Activated T-cell treated with anti-CD3 and anti-CD28 coated beads, Interleukin-2, amount 50 U/mL, for 48 hours (primary cell): Measurements from ENCODE around the gene HSPBP1.
A peak's percentile ranks its signal among the peaks of the same experiment; 100 is the strongest.

Experiments used
- DNase-seq, 2 experiments: peaks; one replicate each; pipeline ENCODE4 v3.0.0-alpha.2; 2020

Gene HSPBP1

DNA sequence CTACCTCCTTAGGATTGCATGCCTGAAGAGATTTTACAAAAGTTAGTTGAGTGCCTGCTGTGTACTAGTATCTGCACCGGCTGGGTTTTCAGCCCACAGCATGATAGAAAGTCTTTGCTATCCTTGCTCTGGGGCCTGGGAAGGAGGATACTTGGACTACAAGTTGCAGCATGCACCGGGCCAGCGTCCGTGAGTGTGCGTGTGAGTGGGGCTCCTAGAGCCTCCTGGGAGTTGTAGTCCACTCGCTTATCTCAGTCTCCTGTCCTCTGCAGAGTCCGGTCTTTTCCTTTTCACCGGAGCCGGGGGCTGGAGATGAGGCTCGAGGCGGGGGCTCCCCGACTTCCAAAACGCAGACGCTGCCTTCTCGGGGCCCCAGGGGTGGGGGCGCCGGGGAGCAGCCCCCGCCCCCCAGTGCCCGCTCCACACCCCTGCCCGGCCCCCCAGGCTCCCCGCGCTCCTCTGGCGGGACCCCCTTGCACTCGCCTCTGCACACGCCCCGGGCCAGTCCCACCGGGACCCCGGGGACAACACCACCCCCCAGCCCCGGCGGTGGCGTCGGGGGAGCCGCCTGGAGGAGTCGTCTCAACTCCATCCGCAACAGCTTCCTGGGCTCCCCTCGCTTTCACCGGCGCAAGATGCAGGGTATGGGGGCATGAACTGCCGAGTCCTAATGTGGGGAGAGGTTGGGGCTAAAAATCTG lies 24.5 kb upstream of the HSPBP1 start:
- DNase-seq: peak; percentile 46 to 58

DNA sequence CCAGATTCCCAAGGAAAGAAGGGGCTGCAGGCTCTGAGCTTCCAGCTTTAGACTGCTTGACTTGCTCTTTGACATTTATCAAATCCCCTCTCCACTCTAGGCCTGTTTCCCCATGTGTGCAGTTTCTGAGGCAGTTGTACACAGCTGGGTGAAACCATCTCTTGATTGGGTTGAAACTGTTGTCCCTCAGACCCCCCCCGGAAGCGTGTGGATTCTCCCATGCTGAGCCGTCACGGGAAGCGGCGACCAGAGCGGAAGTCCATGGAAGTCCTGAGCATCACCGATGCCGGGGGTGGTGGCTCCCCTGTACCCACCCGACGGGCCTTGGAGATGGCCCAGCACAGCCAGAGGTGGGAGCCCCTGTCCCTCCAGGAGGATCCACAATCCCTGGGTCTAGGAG lies 23.6 kb upstream of the HSPBP1 start:
- DNase-seq: no peak

DNA sequence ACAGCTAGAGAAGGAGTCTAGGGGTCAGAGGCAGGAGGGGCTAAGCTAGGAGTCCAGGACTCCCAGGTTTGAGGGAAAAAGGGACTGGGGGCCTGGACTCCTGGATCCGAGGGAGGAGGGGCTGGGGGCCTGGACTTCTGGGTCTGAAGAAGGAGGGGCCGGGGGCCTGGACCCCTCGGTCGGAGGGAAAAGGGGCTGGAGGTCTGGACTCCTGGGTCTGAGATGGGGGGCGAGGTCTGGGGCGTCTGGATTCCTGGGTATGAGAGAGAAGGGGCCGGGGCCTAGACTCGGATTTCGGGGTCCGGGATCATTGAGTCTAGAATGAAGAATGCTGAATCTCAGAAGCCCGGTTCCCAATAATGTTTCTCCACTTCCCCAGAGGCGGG lies 22.4 kb upstream of the HSPBP1 start:
- no peak for DNase-seq

DNA sequence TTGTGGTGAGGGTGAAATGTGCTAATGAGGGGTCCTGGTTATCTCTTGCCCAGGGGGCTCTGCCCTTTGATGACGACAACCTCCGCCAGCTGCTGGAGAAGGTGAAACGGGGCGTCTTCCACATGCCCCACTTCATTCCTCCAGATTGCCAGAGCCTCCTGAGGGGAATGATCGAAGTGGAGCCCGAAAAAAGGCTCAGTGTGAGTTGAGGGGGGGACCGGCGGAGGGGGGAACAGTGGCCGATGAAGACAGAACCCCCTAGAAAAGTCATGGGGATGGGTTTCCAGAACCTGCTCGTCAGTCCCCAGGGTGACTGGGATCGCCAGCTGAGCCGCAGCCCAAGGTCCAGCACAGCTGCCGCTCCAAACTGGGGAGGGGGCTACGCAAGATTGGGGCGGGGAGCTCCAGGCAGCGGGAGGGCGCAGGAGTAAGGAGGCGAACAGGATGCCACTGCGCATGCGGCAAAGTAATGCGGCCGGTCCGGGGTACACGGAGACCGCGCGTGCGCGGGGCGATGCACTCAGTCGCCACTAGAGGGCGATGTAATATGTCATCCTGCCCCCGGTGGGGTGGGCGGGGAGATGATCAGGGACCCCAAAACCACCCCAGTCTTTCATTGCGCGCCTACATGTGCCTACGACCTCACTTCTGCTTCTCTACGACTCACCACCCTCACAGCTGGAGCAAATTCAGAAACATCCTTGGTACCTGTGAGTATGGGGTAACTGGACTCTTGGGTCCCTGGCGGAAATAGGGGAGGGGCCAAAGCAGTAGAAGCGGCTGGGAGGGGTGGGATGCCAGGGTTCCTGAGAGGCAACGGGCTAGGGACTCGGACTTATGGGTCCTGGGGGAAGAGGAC lies 21.8 kb upstream of the HSPBP1 start:
- peak; percentile 98 to 99 for DNase-seq

DNA sequence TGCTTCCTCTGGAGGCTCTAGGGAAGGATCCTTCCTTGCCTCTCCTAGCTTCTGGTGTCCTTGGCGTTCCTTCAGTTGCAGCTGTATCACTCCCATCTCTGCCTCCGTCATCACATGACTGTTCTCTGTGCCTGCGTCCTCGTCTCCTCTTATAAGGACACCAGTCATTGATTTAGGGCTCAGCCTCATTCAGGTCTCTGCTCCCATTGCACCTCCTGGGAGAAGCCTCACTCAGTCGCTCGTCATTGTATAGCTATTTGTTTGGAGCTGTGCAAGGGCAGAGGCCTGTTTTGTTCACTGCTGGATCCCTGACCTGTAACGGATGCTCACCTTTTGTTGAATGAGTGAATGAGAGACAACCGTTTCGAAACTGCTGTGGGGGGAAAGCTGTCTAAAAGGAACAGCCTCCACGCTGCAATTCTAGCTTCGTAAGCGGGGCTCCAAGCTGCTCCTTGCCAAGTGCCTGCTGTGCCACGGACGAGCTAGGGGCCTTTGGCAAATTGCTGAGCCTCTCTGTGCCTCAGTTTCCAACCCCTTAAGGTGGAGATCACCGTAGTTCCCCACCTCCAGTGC lies 21.1 kb upstream of the HSPBP1 start:
- no peak for DNase-seq

DNA sequence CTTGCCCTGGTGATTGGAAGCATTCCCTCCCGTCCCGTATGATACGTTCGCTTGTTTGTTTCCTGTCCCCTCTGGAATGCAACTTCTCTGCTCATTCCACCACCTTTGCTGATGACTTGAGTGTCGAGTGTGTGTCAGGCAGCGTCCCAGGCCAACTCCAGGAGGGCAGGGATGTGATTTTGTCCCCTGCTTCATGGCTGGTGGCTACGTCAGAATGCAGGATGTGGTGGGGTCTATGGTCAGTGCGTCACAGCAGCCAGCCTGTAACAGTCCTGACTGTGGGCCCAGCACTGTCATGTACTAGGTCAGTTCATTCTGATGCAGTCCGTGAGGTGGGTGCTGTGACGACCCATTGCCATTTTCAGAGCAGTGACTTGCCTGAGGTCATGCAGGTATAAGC lies 20.1 kb upstream of the HSPBP1 start:
- DNase-seq: no peak

DNA sequence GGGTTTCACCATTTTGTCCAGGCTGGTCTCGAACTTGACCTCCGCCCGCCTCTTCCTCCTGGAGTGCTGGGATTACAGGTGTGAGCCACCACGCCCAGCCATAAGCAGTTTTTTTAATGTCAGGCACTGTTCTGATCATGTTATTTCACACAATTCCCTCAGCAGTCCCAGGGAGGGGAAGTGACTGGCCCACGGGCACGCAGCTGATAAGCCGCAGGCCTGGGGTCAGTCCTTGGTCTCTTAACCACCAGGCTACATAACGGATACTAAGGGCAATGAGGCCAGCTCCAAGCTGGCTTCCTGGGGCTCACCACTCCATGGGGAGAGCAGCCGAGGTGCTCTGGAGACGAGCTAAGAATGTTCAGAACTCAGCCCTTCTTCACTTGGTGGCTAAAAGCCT lies 17.4 kb upstream of the HSPBP1 start:
- DNase-seq: no peak

DNA sequence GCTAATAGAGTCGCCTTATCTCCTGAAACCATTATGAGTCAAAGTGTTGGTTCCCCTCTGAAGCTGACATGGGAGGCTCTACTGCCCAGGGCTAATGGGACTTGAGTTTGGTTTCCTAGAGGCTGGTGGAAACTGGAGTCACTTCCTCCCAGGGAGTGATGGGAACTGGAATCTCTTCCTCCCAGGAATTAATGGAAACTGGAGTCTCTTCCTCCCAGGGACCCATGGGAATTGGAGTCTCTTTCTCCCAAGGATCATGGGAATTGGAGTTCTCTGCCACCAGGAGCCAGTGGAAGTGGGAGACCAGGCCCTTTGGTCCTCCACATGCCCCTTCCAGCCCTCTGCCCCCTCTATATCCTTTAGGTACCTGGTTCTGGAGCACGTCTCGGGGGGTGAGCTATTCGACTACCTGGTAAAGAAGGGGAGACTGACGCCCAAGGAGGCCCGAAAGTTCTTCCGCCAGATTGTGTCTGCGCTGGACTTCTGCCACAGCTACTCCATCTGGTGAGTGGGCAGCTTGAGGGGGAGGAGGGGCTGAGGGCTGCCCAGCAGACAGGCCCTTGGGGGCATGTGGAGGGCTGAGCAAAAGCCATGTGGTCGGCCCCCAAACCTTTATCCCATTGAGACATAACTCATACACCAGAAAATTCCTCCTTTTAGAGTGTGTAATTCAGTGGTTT lies 9.3 kb upstream of the HSPBP1 start:
- DNase-seq: no peak

DNA sequence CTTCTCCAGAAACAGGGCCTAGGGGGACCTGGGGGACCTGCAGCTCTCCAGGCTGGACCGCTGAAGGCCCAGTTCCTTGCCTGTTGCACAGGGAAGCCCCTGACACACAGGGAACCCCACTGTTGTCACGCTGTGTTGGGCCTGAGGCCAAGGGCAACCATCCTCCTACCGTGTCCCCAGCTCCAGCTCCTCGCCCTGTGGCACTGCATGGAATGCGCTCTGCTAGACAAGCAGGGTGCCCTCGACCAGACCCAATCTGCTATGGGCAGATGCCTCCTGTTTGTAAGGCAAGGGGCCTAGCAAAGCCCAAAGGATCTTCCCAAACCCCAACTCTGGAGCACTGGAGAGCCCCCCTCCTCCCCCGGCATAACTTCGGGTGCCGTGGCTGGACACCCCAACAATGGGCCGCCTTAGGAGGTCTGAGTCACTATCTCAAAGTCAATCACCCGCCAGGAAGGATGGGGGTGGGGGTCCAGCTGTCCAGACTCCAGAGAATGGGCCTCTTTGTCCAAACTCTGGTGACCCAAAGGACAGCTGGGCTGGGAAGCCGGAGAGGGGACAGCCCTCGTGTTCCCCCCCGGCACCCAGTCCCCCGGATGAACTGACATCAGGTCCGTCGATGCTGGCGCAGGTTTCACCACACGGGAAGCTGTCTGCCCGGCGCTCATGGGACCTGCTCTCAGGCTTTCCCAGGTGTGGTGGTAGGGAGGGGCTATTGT lies 7.6 kb upstream of the HSPBP1 start:
- no peak for DNase-seq

DNA sequence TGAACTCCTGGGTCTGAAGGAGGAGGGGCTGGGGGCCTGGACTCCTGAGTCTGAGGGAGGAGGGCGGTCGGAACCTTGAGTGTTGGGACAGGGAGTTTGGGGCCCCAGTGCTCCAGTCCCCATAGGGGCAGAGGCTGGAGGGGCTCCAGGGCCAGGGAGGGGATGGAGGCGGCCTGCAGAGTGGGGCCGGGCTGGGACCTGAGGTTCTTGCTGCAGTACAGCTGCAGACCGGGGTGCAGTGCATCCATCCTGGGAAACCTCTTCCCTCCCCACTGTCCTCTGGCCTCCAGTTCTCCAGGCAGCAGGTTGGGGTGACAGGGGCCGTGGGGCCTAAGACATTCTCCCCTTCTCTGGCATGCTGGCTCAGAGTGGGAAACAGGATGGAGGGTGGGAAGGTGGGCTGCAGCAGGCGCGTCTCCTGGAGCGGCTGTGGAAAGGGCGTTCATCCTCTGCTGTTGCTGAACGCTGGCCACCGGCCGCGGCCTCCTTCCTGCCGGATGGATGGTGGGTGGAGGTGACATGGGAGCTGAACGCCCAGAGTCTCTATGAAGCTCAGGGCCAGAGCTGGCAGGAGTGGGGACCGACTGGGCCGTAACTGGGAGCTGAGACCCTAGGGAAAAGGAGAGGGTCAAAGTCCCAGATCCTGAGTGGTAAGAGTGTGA lies 5.5 kb upstream of the HSPBP1 start:
- DNase-seq: no peak

DNA sequence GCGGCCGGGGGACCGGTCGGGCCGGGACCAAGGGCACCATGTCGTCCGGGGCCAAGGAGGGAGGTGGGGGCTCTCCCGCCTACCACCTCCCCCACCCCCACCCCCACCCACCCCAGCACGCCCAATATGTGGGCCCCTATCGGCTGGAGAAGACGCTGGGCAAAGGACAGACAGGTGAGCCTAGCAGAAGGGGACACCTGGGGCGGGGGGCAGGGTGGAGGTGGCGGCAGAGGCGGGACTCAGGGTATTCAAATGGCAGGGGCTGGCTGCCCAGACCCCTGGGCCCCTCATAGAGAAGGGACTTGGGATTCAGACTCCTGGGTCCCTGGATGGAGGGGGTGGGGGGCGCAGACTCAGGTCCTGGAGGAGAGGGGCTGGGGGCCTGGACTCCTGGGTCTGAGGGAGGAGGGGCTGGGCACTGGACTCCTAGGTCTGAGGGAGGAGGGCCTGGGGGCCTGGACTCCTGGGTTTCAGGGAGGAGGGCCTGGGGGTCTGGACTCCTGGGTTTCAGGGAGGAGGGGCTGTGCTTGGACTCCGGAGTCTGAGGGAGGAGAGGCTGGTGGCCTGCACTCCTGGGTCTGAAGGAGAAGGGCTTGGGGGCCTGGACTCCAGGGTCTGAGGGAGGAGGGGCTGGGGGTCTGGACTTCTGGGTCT lies 4.6 kb upstream of the HSPBP1 start:
- no peak for DNase-seq

DNA sequence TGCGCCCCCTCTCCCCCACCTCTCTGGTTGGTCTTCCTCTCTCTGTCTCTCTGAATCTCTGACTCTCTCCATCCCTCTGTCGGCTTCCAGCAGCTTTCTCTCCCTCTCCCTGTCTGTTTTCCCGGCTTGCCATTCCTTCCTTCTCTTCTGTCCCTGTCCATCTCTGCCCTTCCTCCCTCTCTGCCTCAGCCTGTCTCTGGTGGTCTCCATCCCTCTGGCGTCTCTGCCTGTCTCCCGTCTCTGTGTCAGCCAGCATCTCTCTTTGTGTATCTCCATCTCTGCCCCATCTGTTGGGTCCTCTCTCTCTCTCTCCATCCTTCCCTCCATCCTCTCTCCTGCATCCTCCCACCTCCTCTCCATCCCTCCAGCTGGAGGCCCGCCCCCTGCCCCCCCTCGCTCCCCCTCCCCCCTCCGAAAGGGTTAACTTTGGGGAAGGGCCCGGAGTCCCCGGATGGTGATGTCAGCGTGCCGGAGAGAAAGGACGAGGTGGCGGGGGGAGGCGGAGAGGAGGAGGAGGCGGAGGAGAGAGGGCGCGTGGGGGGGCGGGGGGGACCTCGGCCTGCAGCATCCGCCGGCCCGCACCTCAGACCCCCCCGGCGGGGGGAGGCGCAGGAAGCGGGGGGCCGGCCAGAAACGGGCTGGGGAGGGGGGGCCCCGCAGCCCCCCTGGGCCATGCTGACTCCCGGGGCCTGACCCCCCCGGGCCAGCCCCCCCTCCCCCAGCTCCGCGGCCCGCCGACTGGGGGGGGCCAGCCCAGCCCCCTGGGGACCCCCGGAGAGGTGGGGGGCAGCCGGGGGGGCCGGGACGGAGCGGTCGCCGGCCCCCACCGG lies 3.9 kb upstream of the HSPBP1 start, which contains the start of gene BRSK1:
TSS of gene BRSK1 (plus strand) at position 450 of the 830 bp plus-strand sequence. CDS start 446 bp downstream, outside the sequence.
- DNase-seq: peak; percentile 52 to 58

DNA sequence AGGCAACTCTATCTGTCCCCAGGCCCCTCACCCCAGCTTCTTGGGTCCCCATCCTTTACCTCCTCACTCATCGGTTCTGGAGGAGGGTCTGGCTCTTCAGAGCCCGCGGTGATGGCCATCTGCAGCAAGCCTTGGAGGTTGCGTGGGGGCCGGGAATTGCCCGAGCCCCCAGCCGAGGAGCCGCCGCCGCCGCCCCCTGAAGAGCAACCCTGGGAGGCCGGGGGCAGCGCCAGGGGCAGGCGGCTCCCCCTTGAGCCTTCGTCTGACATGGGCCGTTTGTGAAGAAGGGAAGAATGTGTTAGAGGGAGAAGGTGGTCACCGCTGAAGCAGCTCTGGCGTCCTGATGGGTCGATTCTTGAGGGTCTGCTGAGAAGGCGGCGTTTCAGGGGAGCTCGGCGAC lies 570 bp downstream of the HSPBP1 start:
- DNase-seq: no peak

DNA sequence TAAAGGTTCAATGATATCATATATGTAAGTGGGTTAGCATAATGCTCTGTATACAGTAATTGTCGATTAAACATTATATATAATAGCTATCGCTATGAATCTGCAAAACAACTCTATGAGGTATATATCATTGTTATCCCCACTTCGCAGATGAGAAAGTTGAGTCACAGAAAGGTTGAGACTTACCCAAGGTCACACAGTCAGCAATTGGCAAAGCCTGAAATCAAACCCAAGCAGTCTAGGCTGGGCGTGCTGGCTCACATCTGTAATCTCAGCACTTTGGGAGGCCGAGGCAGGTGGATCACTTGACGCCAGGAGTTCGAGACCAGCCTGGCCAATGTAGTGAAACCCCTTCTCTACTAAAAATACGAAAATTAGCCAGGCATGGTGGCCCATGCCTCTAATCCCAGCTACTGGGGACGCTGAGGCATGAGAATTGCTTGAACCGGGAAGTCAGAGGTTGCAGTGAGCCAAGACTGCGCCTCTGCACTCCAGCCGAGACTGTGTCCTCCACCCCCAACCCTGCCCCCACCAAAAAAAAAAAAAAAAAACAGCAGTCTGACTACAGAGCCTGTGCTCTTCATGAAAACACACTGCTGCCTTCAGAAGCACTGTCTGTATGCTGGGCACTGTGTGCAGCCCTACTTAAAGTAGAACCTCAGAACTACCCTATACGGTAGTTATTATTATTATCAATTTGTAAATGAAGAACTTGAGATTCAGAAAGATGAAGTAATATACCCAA lies 1.3 kb downstream of the HSPBP1 start:
- DNase-seq: no peak

DNA sequence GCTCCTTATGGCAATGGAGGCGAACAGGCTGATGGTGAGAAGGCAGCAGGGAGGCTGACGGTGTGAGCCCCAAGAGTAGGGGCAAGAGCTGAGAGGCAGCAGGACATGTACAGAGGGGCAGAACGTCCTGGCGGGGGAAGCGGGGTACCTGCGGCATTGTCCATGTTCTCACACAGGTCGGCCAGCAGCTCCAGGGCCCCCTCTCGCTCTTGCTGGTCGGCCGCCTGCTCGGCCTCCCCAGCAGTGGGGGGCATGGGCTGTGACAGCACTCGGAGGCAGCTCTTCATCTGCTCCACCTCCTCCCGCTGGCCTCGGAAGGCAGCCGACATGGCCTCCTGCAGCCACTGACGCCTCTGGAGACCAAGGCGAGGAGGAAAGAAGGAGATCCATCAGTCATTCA lies 2.4 kb downstream of the HSPBP1 start:
- no peak for DNase-seq

DNA sequence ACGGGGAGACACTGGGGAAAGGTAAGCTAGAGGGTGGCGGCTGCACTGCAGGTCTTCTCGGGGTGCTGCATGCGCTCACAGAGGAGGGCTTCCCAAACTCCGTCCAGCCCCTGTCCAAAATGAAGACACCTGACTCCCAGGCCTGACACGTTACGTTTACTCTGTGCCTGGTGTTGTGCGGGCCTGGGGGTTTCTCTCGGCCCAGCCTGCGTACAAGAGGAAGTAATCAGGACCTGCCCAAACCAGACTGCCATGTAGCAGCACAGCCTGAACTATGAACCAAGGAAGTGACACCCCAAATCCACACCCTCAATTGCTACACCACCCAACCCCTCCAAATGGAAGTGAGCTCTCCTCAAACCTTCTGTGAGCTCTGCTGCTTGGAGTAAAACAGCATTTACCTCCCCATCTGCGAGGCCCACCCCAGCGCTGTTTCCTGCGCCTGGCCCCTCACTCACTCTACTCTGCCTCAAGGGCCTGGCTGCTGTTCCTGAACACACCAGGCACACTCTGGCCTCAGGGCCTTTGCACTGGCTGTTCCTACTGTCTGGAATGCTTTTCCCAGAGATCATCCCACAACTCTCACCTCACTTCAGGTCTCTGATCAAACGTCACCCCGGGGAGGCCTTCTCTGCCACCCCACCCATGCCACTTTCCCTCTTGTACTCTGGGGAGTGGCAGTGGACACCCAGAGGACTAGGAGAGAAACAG lies 3.0 kb downstream of the HSPBP1 start:
- DNase-seq: no peak

DNA sequence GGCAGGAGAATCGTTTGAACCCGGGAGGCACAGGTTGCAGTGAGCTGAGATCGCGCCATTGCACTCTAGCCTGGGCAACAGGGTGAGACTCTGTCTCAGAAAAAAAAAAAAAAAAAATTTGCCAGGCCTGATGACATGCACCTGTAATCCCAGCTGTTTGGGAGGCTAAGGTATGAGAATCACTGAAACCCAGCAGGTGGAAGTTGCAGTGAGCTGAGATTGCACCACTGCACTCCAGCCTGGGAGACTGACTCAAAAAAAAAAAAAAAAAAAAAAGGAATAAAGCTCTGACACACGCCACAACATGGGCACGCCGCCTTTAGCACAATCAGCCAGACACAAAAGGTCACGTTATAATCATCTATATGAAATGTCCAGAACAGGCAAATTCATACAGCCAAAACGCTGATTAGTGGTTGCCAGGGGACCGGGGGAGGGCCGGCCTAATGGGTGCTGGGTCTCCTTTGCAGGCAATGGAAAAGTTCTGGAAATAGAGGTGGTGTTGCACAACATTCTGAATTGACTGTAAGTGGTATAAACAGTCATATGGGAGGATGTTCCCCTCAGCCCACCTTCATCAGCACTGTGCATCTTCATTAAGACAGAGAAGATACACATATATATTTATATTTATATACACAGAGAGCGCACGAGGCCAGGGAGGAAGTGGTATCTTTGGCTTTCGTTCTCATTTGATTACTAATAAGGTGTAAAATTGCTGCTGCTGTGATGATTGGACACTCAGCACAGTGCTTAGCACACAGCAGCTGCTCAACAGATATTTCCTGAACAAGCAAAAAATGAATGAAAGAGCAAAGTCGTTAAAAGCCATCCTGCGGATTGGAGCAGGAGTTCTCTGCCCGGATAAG lies 3.8 kb downstream of the HSPBP1 start:
- no peak for DNase-seq
